Mammary epithelial cell (primary cell): ENCODE measurements around the gene NTF4.

ENCODE experiments used
- CTCF ChIP-seq, 2 donors: IDR thresholded peaks in 1 of 2; conservative IDR thresholded peaks in 1 of 2; 2 replicates each; pipeline ENCODE4 v1.5.1; 2011 to 2012; ENCODE audit warnings: inconsistent platforms in 2 of 2, low read length in 2 of 2, mild to moderate bottlenecking in 2 of 2, control low read depth in 1 of 2, low read depth in 1 of 2; ENCODE audit not compliant: insufficient read depth in 1 of 2; ENCODE audit errors: extremely low read depth in 1 of 2
- EZH2 ChIP-seq: IDR thresholded peaks from 2 replicates; pipeline ENCODE4 v1.6.1; 2012; ENCODE audit warnings: low read length, inconsistent platforms, borderline replicate concordance

GRCh38 chr19:49019242-49019932 is 45.2 kb downstream of the NTF4 start:
- TF ChIP-seq CTCF (conservative IDR thresholded peaks at IDR 0.05 in 1 of 2, IDR thresholded peaks at IDR 0.05 in 1 of 2; ENCODE audit: extremely low read depth in 1 of 2, insufficient read depth in 1 of 2, low read depth in 1 of 2, low read length in 2 of 2) (no peak), EZH2 (no peak)
